H1 (cell line): Measurements from ENCODE around the gene OR2D3. TPM values are rescaled to one million over a fixed set of nuclear protein-coding genes. Genes with fewer than 3 reads are reported as not detected.

Experiments used
- CTCF ChIA-PET: fragments of 300-600 bp; sonication (Branson Sonifier 250); formaldehyde crosslinking; loops from one replicate; lab custom pipeline; 2021; ENCODE audit not compliant: partially characterized antibody; lab: Charles Lee
- POLR2A ChIA-PET: fragments of 300-600 bp; sonication (Branson Sonifier 250); formaldehyde crosslinking; loops from one replicate; lab custom pipeline; 2021; ENCODE audit warnings: inconsistent platforms; ENCODE audit not compliant: partially characterized antibody; lab: Charles Lee
- DNase-seq, 2 experiments: peaks; one replicate each; pipeline versions ENCODE4 v3.0.0 to v3.0.0-alpha.2; 2010 to 2022; ENCODE audit warnings: low spot score in 2 of 2, low read depth in 1 of 2, mixed read lengths in 1 of 2
- FAIRE-seq: peaks from 2 replicates; lab custom pipeline; 2011; peaks lifted over from hg19 to GRCh38; lab: Jason Lieb, UNC
- H2AFZ ChIP-seq: 2 replicates; pipeline ENCODE4 v1.8.1; 2012; ENCODE audit warnings: low read length, inconsistent platforms
- H2AK5ac ChIP-seq: 2 replicates; pipeline ENCODE4 v1.6.1; 2013; ENCODE audit warnings: low read depth, low read length
- H2BK120ac ChIP-seq: replicated peaks from 2 replicates; pipeline ENCODE3; 2013; ENCODE audit warnings: low read depth, low read length, inconsistent platforms
- H2BK12ac ChIP-seq: 2 replicates; pipeline ENCODE4 v1.6.1; 2013; ENCODE audit warnings: low read depth, low read length
- H2BK15ac ChIP-seq: 2 replicates; pipeline ENCODE4 v1.6.1; 2013; ENCODE audit warnings: low read length
- H2BK20ac ChIP-seq: 2 replicates; pipeline ENCODE4 v1.6.1; 2013; ENCODE audit warnings: low read length
- H2BK5ac ChIP-seq: 2 replicates; pipeline ENCODE4 v1.6.1; 2013; ENCODE audit warnings: low read depth, low read length
- H3K14ac ChIP-seq: 2 replicates; pipeline ENCODE4 v1.6.1; 2013; ENCODE audit warnings: inconsistent platforms; ENCODE audit not compliant: insufficient read length
- H3K18ac ChIP-seq: 2 replicates; pipeline ENCODE4 v1.6.1; 2013; ENCODE audit warnings: low read length; ENCODE audit errors: extremely low read depth
- H3K23ac ChIP-seq: 2 replicates; pipeline ENCODE4 v1.6.1; 2013; ENCODE audit warnings: inconsistent platforms; ENCODE audit not compliant: insufficient read length
- H3K23me2 ChIP-seq: 2 replicates; pipeline ENCODE4 v1.6.1; 2013; ENCODE audit warnings: low read depth, low read length
- H3K27ac ChIP-seq: 2 replicates; pipeline ENCODE4 v1.6.1; 2011; ENCODE audit warnings: low read depth, low read length, inconsistent platforms
- H3K27me3 ChIP-seq, 4 experiments: replicated peaks in 1 of 4; 1 replicate in 1 of 4; 2 replicates in 3 of 4; pipeline versions ENCODE4 v1.6.1 to v1.8.1; 2011 to 2013; ENCODE audit warnings: low read length in 3 of 4, mild to moderate bottlenecking in 3 of 4, inconsistent platforms in 2 of 4, mixed read lengths in 2 of 4, moderate library complexity in 1 of 4; ENCODE audit not compliant: control insufficient read depth in 3 of 4, insufficient read depth in 3 of 4; ENCODE audit errors: extremely low read depth in 1 of 4
- H3K36me3 ChIP-seq, 4 experiments: 2 replicates each; pipeline versions ENCODE4 v1.6.1 to v1.8.1; 2011 to 2013; ENCODE audit warnings: mild to moderate bottlenecking in 4 of 4, low read length in 3 of 4, moderate library complexity in 2 of 4, control low read depth in 1 of 4, inconsistent platforms in 1 of 4; ENCODE audit not compliant: insufficient read depth in 4 of 4, control insufficient read depth in 2 of 4
- H3K4ac ChIP-seq: replicated peaks from 2 replicates; pipeline ENCODE3; 2013; ENCODE audit warnings: low read length, low read depth, mixed read lengths, inconsistent platforms; ENCODE audit not compliant: insufficient read length
- H3K4me1 ChIP-seq, 4 experiments: replicated peaks in 1 of 4; 1 replicate in 1 of 4; 2 replicates in 3 of 4; pipeline versions ENCODE4 v1.6.1 to v1.8.1; 2011 to 2013; ENCODE audit warnings: low read length in 3 of 4, inconsistent platforms in 2 of 4, mixed read lengths in 1 of 4; ENCODE audit not compliant: insufficient read depth in 4 of 4, control insufficient read depth in 3 of 4
- H3K4me2 ChIP-seq, 2 experiments: 2 replicates each; pipeline versions ENCODE4 v1.6.1 to v1.8.1; 2011 to 2013; ENCODE audit warnings: low read depth in 2 of 2, low read length in 2 of 2, control low read depth in 1 of 2, inconsistent platforms in 1 of 2, mild to moderate bottlenecking in 1 of 2; ENCODE audit not compliant: insufficient read depth in 1 of 2
- H3K4me3 ChIP-seq, 4 experiments: fragments of 200-600, 300-600 bp in 1 of 4; sonication (generic), shearing (Covaris generic), sonication (Bioruptor Twin) in 1 of 4; 2 replicates each; pipeline versions ENCODE4 v1.5.1 to v1.8.1; 2011 to 2016; ENCODE audit warnings: low read length in 4 of 4, low read depth in 3 of 4, control low read depth in 2 of 4, inconsistent platforms in 2 of 4, mild to moderate bottlenecking in 2 of 4, mixed read lengths in 1 of 4, moderate library complexity in 1 of 4; ENCODE audit not compliant: insufficient read depth in 2 of 4; ENCODE audit errors: extremely low read depth in 1 of 4
- H3K56ac ChIP-seq: replicated peaks from 2 replicates; pipeline ENCODE3; 2013; ENCODE audit warnings: low read depth, mild to moderate bottlenecking, mixed read lengths, low read length, inconsistent platforms; ENCODE audit not compliant: insufficient read length
- H3K79me1 ChIP-seq: 2 replicates; pipeline ENCODE4 v1.6.1; 2013; ENCODE audit warnings: low read depth, low read length, control low read depth
- H3K79me2 ChIP-seq, 2 experiments: 2 replicates each; pipeline versions ENCODE4 v1.6.1 to v1.8.1; 2012 to 2013; ENCODE audit warnings: low read length in 2 of 2, mild to moderate bottlenecking in 2 of 2, inconsistent platforms in 1 of 2; ENCODE audit not compliant: insufficient read depth in 2 of 2, control insufficient read depth in 1 of 2
- H3K9ac ChIP-seq, 4 experiments: replicated peaks in 1 of 4; 1 replicate in 1 of 4; 2 replicates in 3 of 4; pipeline versions ENCODE4 v1.6.1 to v1.8.1; 2011 to 2013; ENCODE audit warnings: low read depth in 3 of 4, low read length in 3 of 4, control low read depth in 2 of 4, mild to moderate bottlenecking in 2 of 4, moderate library complexity in 2 of 4, inconsistent platforms in 1 of 4; ENCODE audit errors: extremely low read depth in 1 of 4
- H3K9me3 ChIP-seq, 2 experiments: 2 replicates each; pipeline versions ENCODE4 v1.6.1 to v1.8.1; 2012 to 2013; ENCODE audit warnings: mild to moderate bottlenecking in 2 of 2, moderate library complexity in 2 of 2, control low read depth in 1 of 2, inconsistent platforms in 1 of 2, low read depth in 1 of 2, low read length in 1 of 2, mixed read lengths in 1 of 2; ENCODE audit not compliant: insufficient read depth in 2 of 2
- H4K20me1 ChIP-seq, 2 experiments: replicated peaks in 1 of 2; 2 replicates each; pipeline versions ENCODE3 to v1.8.1; 2011 to 2013; ENCODE audit warnings: inconsistent platforms in 2 of 2, low read length in 2 of 2, mild to moderate bottlenecking in 1 of 2; ENCODE audit not compliant: insufficient read depth in 2 of 2, control insufficient read depth in 1 of 2
- H4K5ac ChIP-seq: 2 replicates; pipeline ENCODE4 v1.6.1; 2013; ENCODE audit warnings: low read length, low read depth, mixed read lengths, inconsistent platforms; ENCODE audit not compliant: insufficient read length
- H4K8ac ChIP-seq: 2 replicates; pipeline ENCODE4 v1.8.0; 2013; ENCODE audit warnings: mild to moderate bottlenecking, moderate library complexity, low read length, inconsistent platforms; ENCODE audit not compliant: insufficient read depth; ENCODE audit errors: extremely low read depth
- H4K91ac ChIP-seq: replicated peaks from 2 replicates; pipeline ENCODE3; 2013; ENCODE audit warnings: low read length, mixed read lengths, inconsistent platforms; ENCODE audit not compliant: insufficient read length
- CBX8 ChIP-seq: fragments of 300-800, 300-1000 bp; sonication (generic); IDR thresholded peaks from 2 replicates; pipeline ENCODE4 v1.7.1; 2016; ENCODE audit warnings: low read depth, low read length, borderline replicate concordance
- CHD1 ChIP-seq: IDR thresholded peaks from 2 replicates; pipeline ENCODE4 v1.6.1; 2012; ENCODE audit warnings: low read depth, low read length, improper control_type of control experiment
- KDM1A ChIP-seq: fragments of 200-600, 300-600 bp; sonication (generic); IDR thresholded peaks from 2 replicates; pipeline ENCODE4 v1.7.1; 2016; ENCODE audit warnings: mild to moderate bottlenecking, low read length, borderline replicate concordance
- WGBS, 2 experiments: shearing (Covaris generic) in 1 of 2; methylation state at CpG; one replicate each; pipeline versions ENCODE4 v1.1.6 to v1.1.7; 2013 to 2015; ENCODE audit warnings: low lambda C conversion rate in 2 of 2, mixed read lengths in 2 of 2, inconsistent platforms in 1 of 2, low coverage in 1 of 2, missing lambda C conversion rate in 1 of 2; ENCODE audit not compliant: insufficient replicate concordance in 2 of 2, insufficient coverage in 1 of 2, insufficient read length in 1 of 2; ENCODE audit errors: extremely low coverage in 1 of 2, missing lambda C conversion rate in 1 of 2; 5-methylcytosine and 5-hydroxymethylcytosine counted together
- polyA plus RNA-seq, 7 experiments: library from polyadenylated mRNA; depleted of rRNA in 3 of 7; stranded (reverse) in 5 of 7; unstranded in 2 of 7; fragments of >200 nt in 5 of 7; fragments of 200-250 nt in 2 of 7; gene quantifications; 1 replicate in 5 of 7; 2 replicates in 1 of 7; 4 replicates in 1 of 7; pipeline versions ENCODE4 v1.2.1 to v1.2.3, GENCODE V29; 2011 to 2013; ENCODE audit warnings: missing spikeins in 2 of 7, mixed read lengths in 2 of 7
- total RNA-seq: library from RNA; stranded (reverse); fragmentation: NEBNext Ultra II Directional; extraction: Animal tissue kit (Norgen Biotek cat#: 25700); gene quantifications from 2 replicates; pipeline ENCODE4 v1.2.1, GENCODE V29; 2021

The OR2D3 gene
- total and polyA plus RNA-seq, 2 of the 8 experiments (the other 6 are each of a cell fraction or from before 2014, with no cell fraction given): not detected

- ChIA-PET POLR2A (interaction anchor here (1.5 kb wide), 1 partner anchor 38 kb away, joined by 4 read pairs; the partner anchor contains the start of gene ZNF215), CTCF (interaction anchor here (0.6 to 2.3 kb wide), 7 partner anchors 21 to 638 kb away, joined by 3 to 9 read pairs (median 3); no protein-coding TSS in a partner anchor)
- H3K23me2 ChIP-seq: no peaks in the 10 kb centered on the region
- no peak overlapping the region for H4K5ac ChIP-seq
- H3K79me2 ChIP-seq: no peaks in the 10 kb centered on the region
- no peaks in the 10 kb centered on the region for H3K4me1 ChIP-seq
- H2BK15ac ChIP-seq: no peak overlapping the region
- H3K27ac ChIP-seq: no peak overlapping the region
- no peak overlapping the region for H3K4ac ChIP-seq
- H3K9me3 ChIP-seq: no peaks in the 10 kb centered on the region
- H4K20me1 ChIP-seq: no peaks in the 10 kb centered on the region
- H3K27me3 ChIP-seq: no peaks in the 10 kb centered on the region
- H3K14ac ChIP-seq: no peak overlapping the region
- FAIRE-seq (no peak), DNase-seq (no peak)
- no peak overlapping the region for H4K8ac ChIP-seq
- no peak overlapping the region for H3K4me2 ChIP-seq
- no peaks in the 10 kb centered on the region for H3K36me3 ChIP-seq
- no peak overlapping the region for H3K4me3 ChIP-seq
- H2BK5ac ChIP-seq: no peak overlapping the region
- H2BK120ac ChIP-seq: no peak overlapping the region
- WGBS, 2 experiments: 92% methylated on average over 4 of the region's 4 CpGs; no CpG with 5 or more reads in 1 of the 2 experiments
- no peak overlapping the region for H2AFZ ChIP-seq
- no peaks in the 10 kb centered on the region for H3K79me1 ChIP-seq
- H3K56ac ChIP-seq: no peak overlapping the region
- no peak overlapping the region for H3K9ac ChIP-seq
- no peak overlapping the region for H4K91ac ChIP-seq
- no peak for TF ChIP-seq CHD1
- peak; percentile 49; the same call in 1 of the 2 replicates for TF ChIP-seq KDM1A
- TF ChIP-seq CBX8: no peak
- TF ChIP-seq, all 59 proteins: peak for 1
- no peak overlapping the region for H2BK20ac ChIP-seq
- H3K18ac ChIP-seq: no peak overlapping the region
- no peak overlapping the region for H3K23ac ChIP-seq
- no peak overlapping the region for H2AK5ac ChIP-seq
- H2BK12ac ChIP-seq: no peak overlapping the region
These were observed 32.0 kb upstream of the OR2D3 start for GRCh38 chr11:6888830-6889229.
